ENCODE data around the gene ZNF385B. TPM values are rescaled to one million over a fixed set of nuclear protein-coding genes. Genes with fewer than 3 reads are reported as not detected.
A peak's percentile ranks its signal among the peaks of the same experiment; 100 is the strongest.

The ZNF385B gene
- total RNA-seq, 4 donors from 2014 or later: 2.2 to 5.0 (median 4.0) TPM

DNA sequence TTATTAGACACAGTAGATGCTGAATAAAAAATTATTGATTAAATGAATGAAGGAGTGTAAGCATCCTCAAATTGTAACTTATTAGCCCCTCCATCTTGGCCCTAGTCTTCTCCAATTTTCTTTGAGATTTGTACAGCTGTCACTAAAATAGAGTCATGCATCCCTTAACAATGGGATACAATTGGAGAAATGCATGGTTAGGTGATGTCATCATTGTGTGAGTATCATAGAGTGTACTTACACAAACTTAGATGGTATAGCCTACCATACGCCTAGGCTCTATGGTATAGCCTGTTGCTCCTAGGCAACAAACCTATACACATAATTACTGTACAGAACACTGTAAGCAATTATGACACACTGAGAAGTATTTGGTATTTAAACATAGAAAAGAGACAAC, 38.3 kb upstream of the ZNF385B start:
- TF ChIP-seq EP300 (IDR thresholded peaks at IDR 0.05): no peak
- TF ChIP-seq POLR2A (IDR thresholded peaks at IDR 0.05; ENCODE audit: low read depth): no peak
- TF ChIP-seq POLR2AphosphoS5 (IDR thresholded peaks at IDR 0.05): no peak
- TF ChIP-seq CTCF (IDR thresholded peaks at IDR 0.05): no peak
- H3K4me1 ChIP-seq: peaks cover 0 to 5% (median 0%) of the 10 kb centered on the region in 4 donors
- WGBS: 88% methylated on average over 1 of the region's 1 CpG
- no peaks in the 10 kb centered on the region for H3K9me3 ChIP-seq
- H3K27me3 ChIP-seq: no peaks in the 10 kb centered on the region
- intact Hi-C loops (cut with DNase I): no loop called here
- DNase-seq (ENCODE audit: extremely low spot score): no peak
- H3K27ac ChIP-seq (replicated peaks in 1 of 4): no peak overlapping the region
- no peaks in the 10 kb centered on the region for H3K36me3 ChIP-seq
- no peak overlapping the region for H3K4me3 ChIP-seq

GRCh38 chr2:179898873-179899272, 37.5 kb upstream of the ZNF385B start:
- 75% methylated on average over 4 of the region's 4 CpGs for WGBS
- intact Hi-C loops (cut with DNase I): no loop called here
- no peak overlapping the region for H3K27ac ChIP-seq (replicated peaks in 1 of 4)
- TF ChIP-seq POLR2A (IDR thresholded peaks at IDR 0.05; ENCODE audit: low read depth) (no peak), POLR2AphosphoS5 (IDR thresholded peaks at IDR 0.05) (no peak), CTCF (IDR thresholded peaks at IDR 0.05) (peak in 1 of 3 experiments; percentile 24)
- H3K4me3 ChIP-seq: no peak overlapping the region
- no peaks in the 10 kb centered on the region for H3K27me3 ChIP-seq
- no peaks in the 10 kb centered on the region for H3K36me3 ChIP-seq
- H3K4me1 ChIP-seq: peaks cover 0 to 5% (median 0%) of the 10 kb centered on the region in 4 donors
- DNase-seq (ENCODE audit: extremely low spot score): no peak
- no peaks in the 10 kb centered on the region for H3K9me3 ChIP-seq

- Histone ChIP-seq H3K36me3 (no peaks in the 10 kb centered on the region), H3K9me3 (peaks cover 0 to 3% (median 1%) of the 10 kb centered on the region in 4 donors), H3K4me1 (peaks cover 0 to 5% (median 0%) of the 10 kb centered on the region in 4 donors), H3K27me3 (no peaks in the 10 kb centered on the region), H3K4me3 (no peak overlapping the region), H3K27ac (replicated peaks in 1 of 4) (no peak overlapping the region)
- TF ChIP-seq POLR2AphosphoS5 (IDR thresholded peaks at IDR 0.05) (no peak), POLR2A (IDR thresholded peaks at IDR 0.05; ENCODE audit: low read depth) (no peak), CTCF (IDR thresholded peaks at IDR 0.05) (no peak), EP300 (IDR thresholded peaks at IDR 0.05) (no peak)
- intact Hi-C loops (cut with DNase I): no loop called here
- 92% methylated on average over 3 of the region's 3 CpGs for WGBS
- no peak for DNase-seq (ENCODE audit: extremely low spot score)
Measured at GRCh38 chr2:179893616-179894015, 32.2 kb upstream of the ZNF385B start.

- H3K27me3 ChIP-seq: no peaks in the 10 kb centered on the region
Measured at GRCh38 chr2:179891237-179891636, 29.8 kb upstream of the ZNF385B start.

More at GRCh38 chr2:179891237-179891636, 29.8 kb upstream of the ZNF385B start:
- no peak for TF ChIP-seq CTCF (IDR thresholded peaks at IDR 0.05)
- no peak for TF ChIP-seq POLR2A (IDR thresholded peaks at IDR 0.05; ENCODE audit: low read depth)
- Histone ChIP-seq H3K4me1 (no peaks in the 10 kb centered on the region), H3K4me3 (no peak overlapping the region), H3K27ac (replicated peaks in 1 of 4) (no peak overlapping the region), H3K9me3 (peaks cover 0 to 4% (median 2%) of the 10 kb centered on the region in 4 donors), H3K36me3 (no peaks in the 10 kb centered on the region)
- intact Hi-C loops (cut with DNase I): no loop called here
- WGBS: 95% methylated on average over 2 of the region's 2 CpGs
- DNase-seq (ENCODE audit: extremely low spot score): no peak

Measured in esophagus muscularis mucosa (tissue), 4 donors.